Central memory CD8-positive, alpha-beta T cell (primary cell): Measurements from ENCODE around the gene PLA2G15.

Experiments used
- ATAC-seq: fragments of 150-1000 bp; cut with Tn5 transposase; replicated peaks from 2 replicates; pipeline ENCODE4 v1.10.0; 2022; ENCODE audit warnings: mild to moderate bottlenecking, moderate FRiP score, moderate number of reproducible peaks; ENCODE audit not compliant: poor library complexity, severe bottlenecking; ENCODE audit errors: extremely low read depth
- DNase-seq, 2 donors: peaks; one replicate each; pipeline ENCODE4 v3.0.0; 2021; ENCODE audit warnings: low spot score in 2 of 2
- H3K27ac Mint-ChIP-seq: one replicate; pipeline ENCODE4 v1.8.0; 2022; ENCODE audit warnings: low read depth, mild to moderate bottlenecking, moderate library complexity, mixed read lengths
- H3K27me3 Mint-ChIP-seq: one replicate; pipeline ENCODE4 v1.8.0; 2022; ENCODE audit warnings: mixed read lengths
- H3K36me3 Mint-ChIP-seq: one replicate; pipeline ENCODE4 v1.8.0; 2022; ENCODE audit warnings: mild to moderate bottlenecking, moderate library complexity, mixed read lengths; ENCODE audit not compliant: insufficient read depth
- H3K4me1 Mint-ChIP-seq: one replicate; pipeline ENCODE4 v1.8.0; 2022; ENCODE audit warnings: mixed read lengths
- H3K4me3 Mint-ChIP-seq: one replicate; pipeline ENCODE4 v1.8.0; 2022; ENCODE audit warnings: mild to moderate bottlenecking, moderate library complexity, mixed read lengths
- H3K9me3 Mint-ChIP-seq: one replicate; pipeline ENCODE4 v1.8.0; 2022; ENCODE audit warnings: mixed read lengths

The PLA2G15 gene

DNA sequence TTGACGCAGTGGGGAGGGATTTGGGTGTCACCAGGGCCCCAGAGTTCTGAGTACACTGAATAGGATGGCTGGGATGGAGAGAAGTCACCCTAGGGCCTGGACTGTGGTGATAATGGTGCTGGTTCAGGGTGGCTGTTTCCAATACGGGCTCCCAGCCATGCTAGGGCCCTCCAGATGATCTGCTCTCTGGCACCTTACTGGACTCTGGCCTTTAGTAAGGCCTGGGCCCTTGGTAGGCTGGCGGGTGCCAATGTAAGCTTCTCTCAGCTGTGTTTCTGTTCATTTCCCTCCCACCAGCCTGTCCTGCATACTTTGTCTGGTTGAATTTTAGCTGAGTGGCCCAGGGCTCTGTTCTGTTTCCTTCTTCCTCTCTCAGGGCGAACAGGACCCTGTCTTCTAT, 2.8 kb downstream of the PLA2G15 start:
- Mint-ChIP-seq H3K27ac (no peak overlapping the region), H3K27me3 (no peaks in the 10 kb centered on the region), H3K9me3 (no peaks in the 10 kb centered on the region), H3K4me1 (peaks cover 19% of the 10 kb centered on the region), H3K4me3 (no peak overlapping the region), H3K36me3 (peaks cover 38% of the 10 kb centered on the region)
- no peak for DNase-seq
- no peak for ATAC-seq

DNA sequence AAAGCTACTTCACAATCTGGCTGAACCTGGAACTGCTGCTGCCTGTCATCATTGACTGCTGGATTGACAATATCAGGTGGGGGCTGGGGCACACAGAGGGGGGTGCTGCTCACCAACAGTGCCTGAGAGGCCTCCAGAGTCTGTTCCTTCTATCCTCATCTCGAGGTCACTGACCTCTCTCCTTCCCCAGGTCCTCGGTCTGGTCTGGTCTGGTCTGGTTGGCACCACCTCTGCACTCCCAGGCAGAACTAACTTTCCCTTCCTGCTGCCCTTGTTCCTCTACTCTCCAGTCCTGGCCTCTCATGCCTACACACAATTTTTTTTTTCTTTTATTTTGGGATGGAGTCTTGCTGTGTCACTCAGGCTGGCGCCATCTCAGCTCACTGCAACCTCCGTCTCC, 4.2 kb downstream of the PLA2G15 start:
- no peak for ATAC-seq
- no peak overlapping the region for H3K27ac Mint-ChIP-seq

DNA sequence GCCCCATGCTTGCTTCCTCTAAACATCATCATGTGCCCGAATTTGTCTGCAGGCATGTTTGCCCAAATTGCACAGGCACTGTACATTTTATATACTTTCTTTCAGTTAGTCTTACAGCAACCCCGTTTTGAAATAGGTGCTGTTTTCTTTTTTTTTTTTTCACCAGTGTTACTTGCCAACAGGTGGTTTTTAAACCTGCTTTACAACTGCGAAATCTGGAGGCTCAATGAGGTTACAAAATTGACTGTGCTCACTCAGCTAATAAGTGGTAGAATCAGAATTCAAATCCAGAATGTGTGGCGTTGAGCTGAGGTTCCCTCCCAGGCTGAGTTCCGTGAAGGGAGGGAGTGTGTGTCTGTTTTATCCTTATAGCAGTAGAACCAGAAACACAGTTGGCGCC, 5.8 kb downstream of the PLA2G15 start:
- H3K27ac Mint-ChIP-seq = no peak overlapping the region
- H3K36me3 Mint-ChIP-seq = peaks cover 32% of the 10 kb centered on the region
- DNase-seq (no peak), ATAC-seq (no peak)
- H3K27me3 Mint-ChIP-seq = no peaks in the 10 kb centered on the region
- H3K4me3 Mint-ChIP-seq = no peak overlapping the region
- peaks cover 9% of the 10 kb centered on the region for H3K4me1 Mint-ChIP-seq
- no peaks in the 10 kb centered on the region for H3K9me3 Mint-ChIP-seq

More for the DNA sequence above, 4.2 kb downstream of the PLA2G15 start:
- no peaks in the 10 kb centered on the region for H3K27me3 Mint-ChIP-seq
- H3K4me3 Mint-ChIP-seq = no peak overlapping the region
- H3K4me1 Mint-ChIP-seq = peaks cover 19% of the 10 kb centered on the region
- DNase-seq = no peak
- H3K9me3 Mint-ChIP-seq = no peaks in the 10 kb centered on the region
- H3K36me3 Mint-ChIP-seq = peaks cover 37% of the 10 kb centered on the region

DNA sequence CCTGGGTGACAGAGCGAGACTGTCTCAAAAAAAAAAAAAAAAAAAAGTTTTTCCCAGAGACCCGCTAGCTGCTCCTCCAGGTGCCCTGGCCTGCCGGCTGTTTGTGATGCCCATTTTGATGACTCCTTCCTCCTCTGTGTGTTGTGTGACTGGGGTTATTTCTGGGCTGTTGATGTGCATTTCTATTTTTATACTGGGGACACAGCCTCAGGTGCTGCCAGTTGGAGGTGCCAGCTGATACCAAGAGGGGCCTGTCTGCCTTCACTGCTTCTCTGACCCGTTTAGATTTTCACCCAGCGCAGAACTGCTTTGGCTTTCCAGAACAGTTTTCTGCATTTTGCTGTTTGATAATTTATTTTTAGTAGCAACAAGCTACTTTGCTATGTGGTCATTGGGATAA, 6.7 kb downstream of the PLA2G15 start:
- Mint-ChIP-seq H3K4me3 (no peak overlapping the region), H3K36me3 (peaks cover 27% of the 10 kb centered on the region), H3K27me3 (no peaks in the 10 kb centered on the region), H3K27ac (peak overlapping the region; percentile 59), H3K9me3 (no peaks in the 10 kb centered on the region), H3K4me1 (no peaks in the 10 kb centered on the region)
- ATAC-seq = no peak
- no peak for DNase-seq

DNA sequence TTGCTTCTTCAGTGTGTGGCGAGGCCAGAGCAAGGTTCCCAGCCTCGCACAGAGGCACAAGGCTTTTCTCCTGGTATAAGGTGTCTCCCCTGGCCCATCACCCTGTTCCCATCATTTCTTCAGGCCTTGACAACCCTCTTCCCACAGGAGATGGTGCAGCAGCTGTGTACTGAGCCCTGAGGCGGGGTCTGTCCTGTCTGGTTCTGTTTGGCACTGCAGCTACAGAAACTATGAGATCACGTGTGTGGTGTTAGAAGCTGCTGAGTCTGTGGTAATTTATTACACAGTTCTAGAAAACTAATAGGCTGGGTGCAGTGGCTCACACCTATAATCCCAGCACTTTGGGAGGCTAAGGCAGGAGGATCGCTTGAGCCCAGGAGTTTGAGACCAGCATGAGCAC, 7.2 kb downstream of the PLA2G15 start:
- ATAC-seq (no peak), DNase-seq (no peak)
- no peak overlapping the region for H3K4me3 Mint-ChIP-seq
- H3K27me3 Mint-ChIP-seq = no peaks in the 10 kb centered on the region
- no peak overlapping the region for H3K27ac Mint-ChIP-seq
- H3K4me1 Mint-ChIP-seq = no peaks in the 10 kb centered on the region
- H3K9me3 Mint-ChIP-seq = no peaks in the 10 kb centered on the region
- peaks cover 26% of the 10 kb centered on the region for H3K36me3 Mint-ChIP-seq

DNA sequence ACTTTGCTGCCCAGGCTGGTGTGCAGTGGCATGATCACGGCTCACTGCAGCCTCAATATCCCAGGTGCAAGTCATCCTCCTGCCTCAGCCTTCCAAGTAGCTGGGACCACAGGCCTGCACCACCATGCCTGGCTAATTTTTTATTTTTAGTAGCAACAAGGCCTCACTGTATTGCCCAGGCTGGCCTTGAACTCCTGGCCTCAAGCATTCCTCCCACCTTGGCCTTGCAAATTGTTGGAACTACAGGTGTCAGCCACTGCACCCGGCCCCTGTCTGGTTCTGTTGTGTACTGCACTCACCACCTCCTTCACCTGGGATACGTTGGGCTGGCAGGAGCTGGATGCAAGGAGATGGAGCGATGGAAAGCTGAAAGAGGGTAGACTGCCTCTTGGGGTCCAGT, 8.5 kb downstream of the PLA2G15 start:
- Mint-ChIP-seq H3K27me3 (no peaks in the 10 kb centered on the region), H3K9me3 (no peaks in the 10 kb centered on the region), H3K4me3 (no peak overlapping the region), H3K36me3 (peaks cover 26% of the 10 kb centered on the region), H3K4me1 (no peaks in the 10 kb centered on the region), H3K27ac (no peak overlapping the region)
- DNase-seq (no peak), ATAC-seq (no peak)

DNA sequence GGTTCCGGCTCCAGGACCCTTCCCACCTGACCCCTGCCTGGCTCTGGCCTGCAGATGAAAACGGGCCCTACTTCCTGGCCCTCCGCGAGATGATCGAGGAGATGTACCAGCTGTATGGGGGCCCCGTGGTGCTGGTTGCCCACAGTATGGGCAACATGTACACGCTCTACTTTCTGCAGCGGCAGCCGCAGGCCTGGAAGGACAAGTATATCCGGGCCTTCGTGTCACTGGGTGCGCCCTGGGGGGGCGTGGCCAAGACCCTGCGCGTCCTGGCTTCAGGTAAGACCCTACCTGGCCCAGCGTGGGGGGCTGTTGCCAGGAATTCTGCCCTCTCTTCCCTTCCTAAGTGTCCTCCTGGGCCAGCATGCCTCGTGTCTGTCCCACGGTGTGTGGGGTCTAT, 10.5 kb downstream of the PLA2G15 start:
- no peaks in the 10 kb centered on the region for H3K9me3 Mint-ChIP-seq
- H3K4me1 Mint-ChIP-seq = no peaks in the 10 kb centered on the region
- DNase-seq (no peak), ATAC-seq (no peak)
- no peaks in the 10 kb centered on the region for H3K27me3 Mint-ChIP-seq
- no peak overlapping the region for H3K27ac Mint-ChIP-seq
- H3K36me3 Mint-ChIP-seq = peaks cover 21% of the 10 kb centered on the region
- no peak overlapping the region for H3K4me3 Mint-ChIP-seq

DNA sequence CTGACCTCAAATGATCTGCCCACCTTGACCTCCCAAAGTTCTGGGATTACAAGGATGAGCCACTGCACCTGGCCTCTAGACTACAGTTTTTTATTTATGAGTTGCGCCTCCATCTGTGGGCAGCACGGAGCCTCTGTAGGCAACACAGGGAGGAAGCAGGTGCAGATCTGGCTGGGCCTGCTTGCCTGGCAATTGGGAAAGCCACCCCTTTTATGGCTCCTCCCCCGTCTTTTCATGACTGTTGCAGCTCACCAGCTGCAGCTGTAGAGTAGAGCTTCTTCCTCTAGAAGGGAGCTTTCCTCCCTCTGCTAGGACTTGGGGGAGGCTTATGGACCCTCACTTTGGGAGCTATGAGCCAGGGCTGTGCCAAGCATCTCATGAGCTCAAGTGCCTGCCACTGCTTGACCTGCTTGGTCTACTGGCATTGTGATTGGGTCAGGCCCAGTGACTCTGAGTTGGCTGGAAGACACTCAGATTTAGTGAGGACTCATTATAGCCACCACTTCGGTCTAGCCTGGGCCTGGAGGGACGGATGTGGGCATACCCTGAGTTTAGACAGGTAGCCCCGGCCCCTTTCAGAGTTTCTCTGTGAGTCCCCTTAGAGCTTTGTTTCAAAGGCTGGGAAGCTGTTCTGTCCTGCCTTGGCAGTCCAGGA, 12.2 kb downstream of the PLA2G15 start:
- H3K36me3 Mint-ChIP-seq = peaks cover 11% of the 10 kb centered on the region

DNA sequence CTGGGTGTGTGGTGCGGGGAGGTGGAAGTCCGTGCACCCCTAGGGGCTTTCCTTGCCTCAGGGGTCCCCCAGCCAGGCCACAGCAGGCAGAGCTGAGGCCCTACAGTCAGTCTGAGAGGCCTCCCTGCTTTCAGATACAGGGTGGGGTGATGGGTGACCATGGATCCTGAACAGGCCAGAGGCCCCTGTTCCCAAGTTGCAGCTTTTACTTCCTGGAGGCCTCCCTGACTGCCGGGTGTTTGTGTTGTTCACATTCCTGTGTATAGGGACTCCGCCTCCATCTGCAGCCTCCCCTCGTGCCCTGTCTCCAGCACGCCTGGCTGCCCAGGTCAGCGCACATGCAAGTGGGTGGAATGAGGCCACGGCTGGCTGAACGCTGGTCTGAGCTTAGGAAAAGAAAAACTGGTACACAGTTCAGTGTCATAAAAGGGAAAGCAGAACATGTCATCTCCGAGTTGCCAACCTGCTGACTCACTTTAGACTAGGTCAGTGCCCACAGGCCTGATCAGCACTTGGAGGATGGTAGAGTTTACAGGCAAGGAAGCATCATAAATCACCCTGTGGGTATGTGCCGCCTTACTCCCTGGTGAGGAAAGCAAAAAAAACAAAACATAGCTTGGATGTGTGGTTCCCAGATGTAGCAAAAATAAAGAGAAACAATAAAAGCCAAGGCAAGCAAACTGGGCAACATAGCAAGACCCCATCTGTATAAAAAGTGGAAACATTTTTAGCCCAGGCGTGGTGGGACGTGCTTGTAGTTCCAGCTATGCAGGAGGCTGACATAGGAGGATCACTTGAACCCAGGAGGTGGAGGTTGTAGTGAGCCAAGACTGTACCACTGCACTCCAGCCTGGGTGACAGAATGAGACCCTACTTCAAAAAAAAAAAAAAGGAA, 13.0 kb downstream of the PLA2G15 start:
- DNase-seq = no peak
- H3K4me1 Mint-ChIP-seq = peaks cover 3% of the 10 kb centered on the region
- ATAC-seq = no peak
- no peaks in the 10 kb centered on the region for H3K27me3 Mint-ChIP-seq
- no peak overlapping the region for H3K4me3 Mint-ChIP-seq
- no peak overlapping the region for H3K27ac Mint-ChIP-seq
- peaks cover 12% of the 10 kb centered on the region for H3K36me3 Mint-ChIP-seq
- no peaks in the 10 kb centered on the region for H3K9me3 Mint-ChIP-seq

More for the DNA sequence above, 12.2 kb downstream of the PLA2G15 start:
- Mint-ChIP-seq H3K27ac (no peak overlapping the region), H3K9me3 (no peaks in the 10 kb centered on the region), H3K4me1 (no peaks in the 10 kb centered on the region), H3K27me3 (no peaks in the 10 kb centered on the region), H3K4me3 (no peak overlapping the region)
- ATAC-seq = no peak
- DNase-seq = no peak

DNA sequence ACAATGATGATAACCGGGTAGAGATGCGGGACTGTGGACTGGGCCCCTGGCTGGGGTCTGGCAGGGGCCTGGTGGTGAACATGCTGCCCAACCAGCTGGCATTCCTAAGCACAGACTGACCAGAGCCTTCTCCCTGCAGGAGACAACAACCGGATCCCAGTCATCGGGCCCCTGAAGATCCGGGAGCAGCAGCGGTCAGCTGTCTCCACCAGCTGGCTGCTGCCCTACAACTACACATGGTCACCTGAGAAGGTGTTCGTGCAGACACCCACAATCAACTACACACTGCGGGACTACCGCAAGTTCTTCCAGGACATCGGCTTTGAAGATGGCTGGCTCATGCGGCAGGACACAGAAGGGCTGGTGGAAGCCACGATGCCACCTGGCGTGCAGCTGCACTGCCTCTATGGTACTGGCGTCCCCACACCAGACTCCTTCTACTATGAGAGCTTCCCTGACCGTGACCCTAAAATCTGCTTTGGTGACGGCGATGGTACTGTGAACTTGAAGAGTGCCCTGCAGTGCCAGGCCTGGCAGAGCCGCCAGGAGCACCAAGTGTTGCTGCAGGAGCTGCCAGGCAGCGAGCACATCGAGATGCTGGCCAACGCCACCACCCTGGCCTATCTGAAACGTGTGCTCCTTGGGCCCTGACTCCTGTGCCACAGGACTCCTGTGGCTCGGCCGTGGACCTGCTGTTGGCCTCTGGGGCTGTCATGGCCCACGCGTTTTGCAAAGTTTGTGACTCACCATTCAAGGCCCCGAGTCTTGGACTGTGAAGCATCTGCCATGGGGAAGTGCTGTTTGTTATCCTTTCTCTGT, 14.0 kb downstream of the PLA2G15 start:
- Mint-ChIP-seq H3K27me3 (no peaks in the 10 kb centered on the region), H3K9me3 (no peaks in the 10 kb centered on the region), H3K36me3 (peaks cover 13% of the 10 kb centered on the region), H3K27ac (no peak overlapping the region), H3K4me3 (no peak overlapping the region), H3K4me1 (peaks cover 11% of the 10 kb centered on the region)
- DNase-seq = no peak
- no peak for ATAC-seq

DNA sequence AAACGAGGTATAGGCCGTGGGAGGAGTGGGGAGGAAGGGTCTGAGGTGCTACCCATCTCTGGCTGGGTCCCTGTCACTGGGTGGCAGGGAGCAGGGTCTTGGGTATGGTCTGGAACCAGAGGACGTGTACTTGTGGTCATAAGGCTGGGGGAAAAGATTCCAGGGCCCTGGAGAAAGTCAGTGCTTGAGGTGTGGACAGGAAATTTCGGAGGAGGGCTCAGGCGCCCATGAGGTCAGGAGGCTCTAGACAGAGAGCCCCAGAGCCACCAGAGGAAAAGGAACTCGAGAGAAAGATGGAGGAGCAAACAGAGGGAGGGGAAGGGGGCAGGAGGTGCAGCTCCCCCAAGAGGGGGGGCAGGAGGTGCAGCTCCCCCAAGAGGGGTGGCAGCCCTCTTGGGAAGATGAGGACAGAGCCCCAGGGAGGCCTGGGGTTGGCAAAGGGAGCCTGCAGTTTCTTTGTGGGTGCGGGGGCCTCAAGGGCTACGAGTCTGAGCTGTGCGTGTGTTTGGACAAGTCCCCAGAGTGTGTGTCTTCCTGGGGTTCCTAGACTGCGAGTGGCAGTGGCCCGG, 18.5 kb downstream of the PLA2G15 start:
- DNase-seq (no peak), ATAC-seq (peak; percentile 1)
- Mint-ChIP-seq H3K27ac (peak overlapping the region; percentile 97), H3K4me1 (peaks cover 40% of the 10 kb centered on the region), H3K27me3 (no peaks in the 10 kb centered on the region), H3K4me3 (peak overlapping the region; percentile 86), H3K9me3 (no peaks in the 10 kb centered on the region), H3K36me3 (peaks cover 18% of the 10 kb centered on the region)
